ENCODE measurements around the gene COX18. TPM values are rescaled to one million over a fixed set of nuclear protein-coding genes. Genes with fewer than 3 reads are reported as not detected.

COX18 gene
- total RNA-seq, 2 experiments from 2014 or later = 16.9 to 23.5 TPM

- H3K4me1 ChIP-seq (ENCODE audit: insufficient read depth, low read length, poor library complexity, severe bottlenecking) = no peaks in the 10 kb centered on the region
- BruUV-seq (replicated peaks) = no TSS peak
- no peak overlapping the region for H3K4me2 ChIP-seq (ENCODE audit: low read length)
- TF ChIP-seq EZH2phosphoT487 (IDR thresholded peaks at IDR 0.05; ENCODE audit: borderline replicate concordance, low read depth, low read length) (no peak), CTCF (conservative IDR thresholded peaks at IDR 0.05; ENCODE audit: low read length) (no peak)
- H3K4me3 ChIP-seq (ENCODE audit: low read depth, low read length, poor library complexity, severe bottlenecking) = no peak overlapping the region
- no peak for DNase-seq (ENCODE audit: low spot score)
- H3K9me3 ChIP-seq (ENCODE audit: low read length) = no peaks in the 10 kb centered on the region
- H2AFZ ChIP-seq (ENCODE audit: low read length) = no peak overlapping the region
- intact Hi-C loops (cut with micrococcal nuclease; ENCODE audit: unreplicated experiment) = no loop called here
- no peaks in the 10 kb centered on the region for H3K9me2 ChIP-seq (ENCODE audit: insufficient read depth, low read length)
- CTCF ChIA-PET (ENCODE audit: unreplicated experiment) = no interaction called here
- no peaks in the 10 kb centered on the region for H4K20me1 ChIP-seq (ENCODE audit: insufficient read depth, low read length)
- no peak overlapping the region for H3K27ac ChIP-seq (ENCODE audit: low read depth, low read length, poor library complexity, severe bottlenecking)
- peaks cover 92% of the 10 kb centered on the region for H3K36me3 ChIP-seq (ENCODE audit: insufficient read depth, low read length)
- H3K79me2 ChIP-seq (ENCODE audit: insufficient read depth, low read depth, low read length) = no peaks in the 10 kb centered on the region
- POLR2A ChIA-PET = no interaction called here
Observed at GRCh38 chr4:73098713-73099112, 29.2 kb upstream of the COX18 start.

GRCh38 chr4:73098016-73098415, 28.5 kb upstream of the COX18 start:
- no peaks in the 10 kb centered on the region for H3K79me2 ChIP-seq (ENCODE audit: insufficient read depth, low read depth, low read length)
- BruUV-seq (replicated peaks) = no TSS peak
- no peak for DNase-seq (ENCODE audit: low spot score)
- no peak overlapping the region for H3K4me3 ChIP-seq (ENCODE audit: low read depth, low read length, poor library complexity, severe bottlenecking)
- H3K9me3 ChIP-seq (ENCODE audit: low read length) = no peaks in the 10 kb centered on the region
- ChIA-PET POLR2A (interaction anchor here (0.5 to 1.3 kb wide), 5 partner anchors 9 to 112 kb away, joined by 3 to 5 read pairs (median 4); no protein-coding TSS in a partner anchor), CTCF (ENCODE audit: unreplicated experiment) (no interaction called here)
- H2AFZ ChIP-seq (ENCODE audit: low read length) = no peak overlapping the region
- intact Hi-C loops (cut with micrococcal nuclease; ENCODE audit: unreplicated experiment) = no loop called here
- TF ChIP-seq CTCF (conservative IDR thresholded peaks at IDR 0.05; ENCODE audit: low read length) = no peak
- no peak for TF ChIP-seq EZH2phosphoT487 (IDR thresholded peaks at IDR 0.05; ENCODE audit: borderline replicate concordance, low read depth, low read length)
- no peaks in the 10 kb centered on the region for H3K9me2 ChIP-seq (ENCODE audit: insufficient read depth, low read length)
- no peak overlapping the region for H3K27ac ChIP-seq (ENCODE audit: low read depth, low read length, poor library complexity, severe bottlenecking)
- H3K4me1 ChIP-seq (ENCODE audit: insufficient read depth, low read length, poor library complexity, severe bottlenecking) = no peaks in the 10 kb centered on the region
- no peaks in the 10 kb centered on the region for H4K20me1 ChIP-seq (ENCODE audit: insufficient read depth, low read length)
- peaks cover 95% of the 10 kb centered on the region for H3K36me3 ChIP-seq (ENCODE audit: insufficient read depth, low read length)
- no peak overlapping the region for H3K4me2 ChIP-seq (ENCODE audit: low read length)

GRCh38 chr4:73092868-73093267, 23.4 kb upstream of the COX18 start:
- Histone ChIP-seq H3K9me2 (ENCODE audit: insufficient read depth, low read length) (no peaks in the 10 kb centered on the region), H4K20me1 (ENCODE audit: insufficient read depth, low read length) (no peaks in the 10 kb centered on the region), H3K4me2 (ENCODE audit: low read length) (no peak overlapping the region), H3K36me3 (ENCODE audit: insufficient read depth, low read length) (peaks cover 96% of the 10 kb centered on the region), H3K9me3 (ENCODE audit: low read length) (no peaks in the 10 kb centered on the region), H3K27ac (ENCODE audit: low read depth, low read length, poor library complexity, severe bottlenecking) (no peak overlapping the region), H3K4me3 (ENCODE audit: low read depth, low read length, poor library complexity, severe bottlenecking) (no peak overlapping the region), H3K79me2 (ENCODE audit: insufficient read depth, low read depth, low read length) (peaks cover 21% of the 10 kb centered on the region; the same call in 1 of the 2 replicates), H3K4me1 (ENCODE audit: insufficient read depth, low read length, poor library complexity, severe bottlenecking) (no peaks in the 10 kb centered on the region), H2AFZ (ENCODE audit: low read length) (no peak overlapping the region)
- TF ChIP-seq EZH2phosphoT487 (IDR thresholded peaks at IDR 0.05; ENCODE audit: borderline replicate concordance, low read depth, low read length) (no peak), CTCF (conservative IDR thresholded peaks at IDR 0.05; ENCODE audit: low read length) (no peak)
- BruUV-seq (replicated peaks) = no TSS peak
- intact Hi-C loops (cut with micrococcal nuclease; ENCODE audit: unreplicated experiment) = no loop called here
- CTCF ChIA-PET (ENCODE audit: unreplicated experiment) = no interaction called here
- POLR2A ChIA-PET = interaction anchor here (0.7 kb wide), 1 partner anchor 170 kb away, joined by 3 read pairs; no protein-coding TSS in a partner anchor
- no peak for DNase-seq (ENCODE audit: low spot score)

All from OCI-LY7 (cell line).